Urothelium cell line (cell line): ENCODE measurements around the gene USP7.

Source experiments
- DNase-seq: peaks from one replicate; pipeline ENCODE4 v3.0.0; 2011; ENCODE audit warnings: low spot score, mixed read lengths
- FAIRE-seq: peaks from 2 replicates; lab custom pipeline; 2011; peaks lifted over from hg19 to GRCh38; lab: Jason Lieb, UNC

USP7 gene

DNA sequence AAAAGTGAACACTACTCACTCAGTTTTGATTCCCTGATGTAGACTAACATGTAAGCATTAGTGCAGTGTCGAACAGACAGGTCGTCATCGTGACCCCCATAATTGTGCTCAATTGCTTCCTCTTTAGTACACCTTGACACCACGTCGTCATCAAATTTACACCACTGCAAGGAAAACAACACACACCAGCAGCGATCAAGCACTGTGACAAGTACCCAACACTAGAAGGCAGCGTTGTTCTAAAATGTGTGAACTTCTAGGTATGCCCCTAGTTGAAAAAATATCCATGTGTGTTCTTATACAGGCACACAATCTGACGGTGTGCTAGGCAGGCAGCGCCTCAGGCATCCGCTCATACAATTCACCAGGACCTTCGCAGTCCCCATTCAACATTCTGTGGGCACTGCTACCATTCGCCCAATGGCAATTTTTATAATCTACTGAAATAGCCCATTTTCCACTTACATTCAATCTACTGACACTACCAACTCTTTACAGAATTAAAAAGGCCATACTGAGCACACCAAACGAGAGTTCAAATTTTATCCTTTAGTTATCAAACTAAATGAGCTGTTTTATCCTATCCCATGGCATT is 58.4 kb downstream of the USP7 start:
- FAIRE-seq (no peak), DNase-seq (peak; percentile 21)

DNA sequence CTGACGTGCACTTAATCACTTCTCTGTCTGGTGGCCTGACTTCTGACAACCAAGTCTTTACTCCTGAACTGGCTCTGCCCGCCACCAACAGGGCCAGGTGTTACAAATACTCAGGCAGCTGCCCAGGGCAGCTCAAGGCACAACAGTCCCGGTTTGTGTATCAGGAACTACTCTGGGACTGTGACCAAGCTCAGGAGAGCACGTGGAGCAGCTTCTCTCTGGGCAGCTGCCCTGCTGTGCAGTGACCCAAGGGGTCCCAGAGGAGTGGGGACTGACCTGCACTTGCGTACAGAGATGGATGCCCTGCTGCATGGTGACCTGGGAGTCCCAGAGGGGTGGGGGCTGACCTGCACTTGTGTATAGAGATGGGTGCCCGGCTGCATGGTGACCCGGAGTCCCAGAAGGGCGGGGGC is 59.7 kb downstream of the USP7 start:
- no peak for FAIRE-seq

DNA sequence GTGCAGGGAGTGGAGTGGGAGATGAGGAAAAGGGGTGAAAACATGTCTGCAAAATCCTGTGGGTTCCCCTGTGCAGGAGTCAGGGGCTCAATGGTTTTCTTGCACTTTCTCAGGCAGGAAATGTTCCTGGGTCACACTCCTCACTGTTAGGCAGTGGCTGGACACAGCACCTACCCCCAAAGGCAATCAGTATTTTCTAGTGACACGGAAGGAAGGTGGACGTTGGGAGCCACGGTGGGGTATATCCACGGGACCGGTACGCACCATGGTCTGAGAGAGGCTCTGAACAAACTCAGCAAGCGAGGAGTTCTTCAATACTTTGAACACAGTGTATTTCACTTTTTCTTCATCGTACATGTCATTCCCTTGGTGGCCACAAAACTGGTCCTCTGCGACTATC is 60.7 kb downstream of the USP7 start:
- FAIRE-seq (no peak), DNase-seq (no peak)

More for the DNA sequence above, 59.7 kb downstream of the USP7 start:
- DNase-seq, result no peak

DNA sequence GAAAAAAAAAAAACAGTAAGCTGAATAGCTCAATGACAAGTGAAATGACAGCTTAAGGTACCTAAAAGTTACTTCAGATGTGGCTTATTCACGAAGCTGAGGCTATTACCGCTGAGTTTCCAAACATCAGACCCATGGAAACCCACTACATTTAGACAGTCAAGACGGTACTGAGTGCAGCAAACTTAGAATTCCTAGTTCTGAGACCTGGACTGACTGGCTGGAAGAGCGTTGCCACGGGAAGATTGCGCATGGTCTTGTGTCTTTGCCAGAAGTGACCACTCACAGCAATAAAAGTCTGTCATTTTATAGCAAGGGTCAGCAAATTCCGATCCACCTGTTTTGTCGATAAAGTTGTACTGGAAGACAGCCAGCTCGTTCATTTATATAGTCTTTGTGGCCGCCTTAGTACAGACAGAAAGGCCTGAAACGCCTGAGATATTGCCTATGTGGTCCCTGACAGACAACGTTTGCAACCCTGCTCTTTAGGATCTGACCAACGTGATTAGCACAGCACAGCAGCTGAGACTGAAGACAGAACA is 62.3 kb downstream of the USP7 start:
- DNase-seq, result no peak
- no peak for FAIRE-seq

DNA sequence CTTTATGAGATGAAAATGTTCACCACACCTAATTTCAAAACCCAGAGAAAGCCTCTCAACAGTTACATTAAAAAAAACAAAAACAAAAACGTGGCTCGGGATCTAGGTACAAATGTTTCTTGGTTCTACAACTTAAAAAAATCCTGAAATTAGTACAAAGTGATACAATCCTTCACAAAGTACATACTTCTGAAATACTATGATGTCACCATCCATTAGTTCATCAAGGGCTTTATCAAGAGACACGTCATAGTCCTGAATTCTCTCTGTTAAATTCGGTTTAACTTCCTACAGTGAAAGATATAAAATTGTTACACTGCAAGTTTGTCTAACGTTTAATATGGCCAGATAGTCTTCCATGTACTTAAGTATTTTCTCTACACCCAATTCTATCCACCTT is 63.4 kb downstream of the USP7 start:
- DNase-seq, result no peak
- no peak for FAIRE-seq

DNA sequence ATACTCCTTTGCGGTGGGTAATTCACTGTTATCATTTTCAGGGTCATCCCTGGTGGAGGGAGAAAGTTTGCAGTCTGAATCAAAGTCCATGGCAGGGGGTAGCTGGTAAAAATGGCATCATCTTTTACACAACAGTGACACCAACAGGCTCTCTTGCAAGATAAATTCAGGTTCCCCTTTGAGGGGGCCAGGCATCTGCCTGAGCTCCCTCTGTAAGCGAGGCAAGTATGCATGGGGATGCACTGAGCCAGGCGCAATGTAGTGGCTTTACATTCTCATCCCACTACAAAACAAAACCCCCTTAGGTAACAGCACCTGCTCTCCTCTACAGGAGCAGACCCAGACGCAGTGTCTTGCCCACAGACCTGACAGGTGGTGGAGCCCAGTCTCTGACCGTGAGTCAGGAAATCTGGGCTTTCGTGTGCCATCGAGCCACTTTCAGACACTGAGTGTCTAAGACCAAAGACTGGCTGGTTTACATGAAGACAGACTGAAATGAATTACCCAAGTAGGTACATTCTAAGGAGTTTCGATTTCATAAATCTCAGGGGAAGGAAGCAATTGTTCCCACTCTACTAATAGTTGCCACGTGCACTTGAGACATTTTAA is 63.9 kb downstream of the USP7 start:
- FAIRE-seq (no peak), DNase-seq (no peak)

DNA sequence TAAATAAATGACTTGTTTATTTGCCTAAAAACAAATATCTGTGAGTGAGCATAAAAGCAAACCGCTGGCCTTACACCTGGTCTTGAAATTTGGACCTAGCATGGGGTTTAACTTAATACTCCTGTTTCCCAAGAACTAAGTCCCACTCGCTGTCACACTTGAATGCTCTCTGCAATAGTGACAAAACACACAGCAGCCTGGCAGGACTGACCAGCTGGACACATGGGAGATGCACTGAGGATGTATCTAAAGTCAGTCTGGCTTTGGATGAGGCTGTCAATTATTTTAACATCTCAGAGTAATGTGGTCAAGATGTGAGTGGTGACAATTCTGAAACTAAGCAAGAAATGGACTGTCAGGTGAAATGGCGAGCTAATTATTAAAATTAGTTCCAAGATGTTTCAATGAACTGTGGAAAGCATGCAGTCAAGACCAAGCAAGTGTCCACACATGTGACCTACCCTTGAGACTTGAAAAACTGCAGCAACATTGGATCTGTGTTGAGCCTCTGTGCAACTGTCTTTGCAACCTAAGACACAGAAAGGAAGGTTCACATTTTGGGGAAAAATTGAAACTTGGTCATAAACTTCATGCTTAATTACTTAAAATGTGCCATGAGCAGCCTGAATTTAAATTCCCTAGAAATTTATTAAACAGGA is 64.9 kb downstream of the USP7 start:
- no peak for DNase-seq
- FAIRE-seq, result no peak

DNA sequence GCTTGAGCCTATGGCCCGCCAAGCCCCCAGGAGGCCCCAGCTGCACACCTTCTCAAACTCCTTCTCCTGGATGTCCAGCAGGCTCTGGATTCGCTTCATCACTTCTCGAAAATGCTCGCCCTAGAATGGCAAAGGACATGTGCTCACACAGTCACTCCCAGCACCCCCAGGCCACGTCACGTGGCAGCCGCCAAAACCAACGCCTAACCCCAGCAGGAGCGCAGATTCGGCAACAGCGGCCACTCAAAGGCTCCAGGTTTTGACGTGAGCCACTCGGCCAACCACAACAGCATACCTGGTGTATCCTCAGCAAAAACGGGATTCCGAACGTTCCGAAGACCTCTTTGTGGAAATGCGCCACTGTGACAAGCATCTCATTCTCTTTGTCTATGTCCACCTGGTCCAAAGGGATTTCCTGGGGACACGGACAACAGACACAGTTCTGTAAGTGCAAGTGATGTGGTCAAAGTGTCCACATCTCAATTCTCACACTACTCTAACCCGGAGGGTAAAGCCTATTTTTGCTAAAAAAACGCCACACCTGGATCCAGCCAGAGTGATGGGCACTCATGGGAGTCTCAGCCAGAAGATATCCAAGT is 68.9 kb downstream of the USP7 start:
- FAIRE-seq (no peak), DNase-seq (no peak)

DNA sequence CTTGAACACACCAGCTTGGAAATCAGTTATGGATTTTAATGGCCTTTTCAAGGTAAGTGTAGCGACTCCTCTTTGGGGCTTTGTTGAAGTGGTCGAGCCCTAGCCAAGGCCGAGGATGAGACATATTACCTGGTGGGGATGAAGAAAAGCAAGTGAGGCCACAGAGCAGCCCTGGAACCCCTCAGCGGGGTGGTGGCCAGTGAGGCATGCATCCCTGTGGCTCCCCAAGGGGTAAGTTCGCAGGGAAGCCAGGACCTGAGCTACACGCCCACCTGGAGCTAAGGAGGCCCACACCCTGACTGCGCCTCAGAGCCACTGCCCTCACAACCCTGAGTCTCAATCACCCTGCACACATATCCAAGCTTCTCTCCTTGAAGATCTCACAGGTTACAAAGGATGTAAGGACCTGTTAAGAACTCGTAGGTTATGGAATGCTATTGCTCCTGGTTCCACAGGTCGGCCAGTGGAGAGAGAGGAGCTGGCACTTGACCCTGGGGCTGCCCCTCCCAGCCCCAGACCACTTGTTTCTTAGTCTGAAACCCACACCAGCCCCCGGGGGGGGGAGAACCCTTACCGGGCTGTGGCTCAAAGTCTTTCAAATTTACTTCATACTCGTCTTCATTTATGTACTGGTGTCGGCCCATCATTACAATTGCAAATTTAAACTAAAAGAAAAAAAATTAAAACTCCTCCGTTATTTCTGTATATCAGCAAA is 69.6 kb downstream of the USP7 start:
- FAIRE-seq, result no peak
- no peak for DNase-seq

DNA sequence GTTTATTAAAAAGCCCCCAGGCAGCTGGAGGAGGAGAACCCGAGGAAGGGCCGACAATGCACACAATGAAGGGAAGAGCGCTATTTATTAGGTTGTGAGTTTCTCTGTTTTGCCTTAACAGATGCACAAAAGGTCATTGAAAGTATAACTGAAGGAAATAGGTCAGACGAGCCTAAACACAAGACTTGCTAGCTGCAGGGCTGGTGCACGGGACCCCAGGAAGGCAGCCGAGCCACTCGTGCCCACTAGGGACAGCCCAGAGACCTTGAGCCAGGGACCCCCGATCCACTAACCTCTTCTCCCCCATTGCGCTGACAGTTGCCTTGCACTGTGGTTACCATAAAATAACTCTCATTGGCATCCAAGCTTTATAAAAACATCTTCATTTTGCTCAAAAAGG is 70.3 kb downstream of the USP7 start:
- FAIRE-seq (no peak), DNase-seq (no peak)

DNA sequence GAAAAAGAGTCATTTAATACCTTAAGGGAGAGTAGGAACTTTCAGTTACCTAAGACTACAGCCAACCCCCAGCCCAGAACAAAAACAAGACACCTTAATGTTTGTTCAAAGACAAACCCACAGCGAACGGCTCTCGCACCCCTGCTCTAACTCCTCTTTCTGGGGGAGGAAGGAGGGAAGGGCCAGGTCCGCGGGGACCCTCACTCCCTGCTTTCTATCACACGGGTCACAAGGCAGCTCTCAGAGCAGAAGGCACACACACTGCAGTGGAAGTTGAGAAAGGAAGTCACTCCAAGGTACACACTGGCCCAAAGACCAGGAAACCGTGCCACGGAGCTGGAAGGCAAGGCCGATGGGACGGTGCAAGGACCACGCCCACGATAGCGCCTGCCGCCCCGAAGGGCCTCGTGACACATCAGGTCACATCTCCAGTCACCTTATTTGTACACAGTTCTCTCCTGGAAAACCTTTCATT is 71.6 kb downstream of the USP7 start:
- no peak for DNase-seq
- no peak for FAIRE-seq

DNA sequence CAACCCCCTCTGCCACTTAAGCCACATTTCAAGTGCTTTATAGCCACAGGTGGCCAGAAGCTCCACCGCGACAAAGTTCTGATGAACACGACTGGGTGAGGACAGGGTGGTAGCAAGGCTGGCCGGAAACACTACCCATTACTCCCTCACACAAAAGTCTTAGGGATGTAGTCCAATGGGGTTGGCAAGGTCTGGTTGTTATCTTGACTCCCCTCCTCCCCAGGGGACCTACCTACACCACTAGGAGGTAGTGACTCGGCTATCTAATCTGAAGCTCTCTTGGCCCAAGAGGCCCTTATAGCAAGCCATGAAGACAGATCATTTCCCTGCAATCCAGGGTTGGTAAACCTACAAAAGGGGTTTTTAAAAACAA is 73.2 kb downstream of the USP7 start:
- DNase-seq (no peak), FAIRE-seq (no peak)

DNA sequence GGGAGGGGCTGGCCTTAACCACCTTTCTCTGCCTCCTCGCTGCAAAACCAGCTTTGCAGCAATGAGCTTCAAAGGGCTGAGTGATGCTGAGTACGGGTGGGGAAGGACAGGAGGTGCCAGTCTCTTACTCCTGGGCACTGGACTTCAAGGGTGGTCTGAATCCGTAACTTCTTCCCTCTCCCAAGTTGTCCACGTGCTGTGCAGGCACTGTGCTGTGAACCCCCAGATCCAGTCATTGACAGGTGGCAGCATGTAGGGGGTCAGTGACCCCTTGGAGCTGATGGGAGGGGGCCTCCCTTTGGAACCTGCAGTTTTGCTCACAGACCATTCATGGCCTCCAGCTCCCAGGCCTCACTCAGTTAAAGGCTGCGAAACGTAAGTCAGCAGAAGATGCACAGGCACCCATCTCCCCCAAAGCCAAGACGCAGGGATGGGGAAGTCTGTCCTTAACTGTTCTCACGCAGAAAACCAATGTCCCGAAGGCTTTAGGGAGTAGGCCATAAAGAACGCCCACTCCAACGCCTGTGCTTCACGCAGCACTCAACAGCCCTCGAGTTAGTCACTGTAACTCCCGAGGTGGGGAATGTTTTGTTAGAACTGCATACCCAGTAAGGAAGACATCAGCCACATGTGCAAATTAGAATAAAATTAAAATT is 73.7 kb downstream of the USP7 start:
- no peak for FAIRE-seq

DNA sequence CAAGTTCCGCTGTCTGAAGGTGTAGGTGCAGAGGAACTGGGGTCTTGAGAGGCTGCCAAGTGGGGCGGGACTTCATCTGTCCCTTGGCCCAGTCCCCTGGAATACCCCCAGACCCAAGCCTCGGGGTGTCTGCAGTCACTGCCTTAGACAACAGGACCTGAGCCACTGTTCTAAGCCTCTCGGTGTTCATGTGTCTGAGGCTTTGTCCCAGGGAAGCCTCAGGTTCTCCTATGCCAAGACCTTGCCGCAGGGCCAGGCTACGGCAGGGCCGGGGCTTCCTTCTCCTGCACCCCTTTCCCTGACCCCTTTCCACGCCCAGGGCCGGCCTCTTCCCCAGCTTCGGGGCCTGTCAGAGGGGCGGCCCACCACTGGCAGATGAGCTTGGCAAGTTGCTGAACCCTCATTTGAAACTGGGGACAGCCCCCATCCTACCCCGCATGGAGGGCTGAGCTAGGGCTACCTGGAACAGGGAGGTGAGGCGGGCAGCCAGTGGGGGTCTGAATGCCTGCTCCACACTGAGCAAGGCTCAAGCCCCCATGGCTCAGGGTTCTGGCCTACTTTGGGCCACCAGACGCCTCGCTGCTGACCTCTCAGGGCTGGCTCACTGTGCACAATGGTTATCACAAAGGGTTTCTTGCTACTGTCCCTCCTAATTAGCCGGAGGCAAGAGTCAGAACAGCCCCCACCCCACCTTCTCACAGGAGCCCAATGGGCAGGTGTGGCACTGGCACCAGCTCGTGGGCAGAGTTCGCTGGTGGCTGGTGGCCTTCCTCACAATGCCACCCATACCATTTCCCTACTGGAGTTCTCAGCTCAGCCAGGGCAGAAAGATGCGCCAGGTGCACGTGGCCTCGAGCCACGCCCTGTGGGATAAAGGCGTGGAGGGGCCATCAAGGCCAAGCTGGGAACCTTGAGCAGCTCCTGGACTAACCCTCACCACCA is 74.5 kb downstream of the USP7 start:
- FAIRE-seq, result no peak
- DNase-seq, result no peak

More for the DNA sequence above, 73.7 kb downstream of the USP7 start:
- DNase-seq, result no peak

DNA sequence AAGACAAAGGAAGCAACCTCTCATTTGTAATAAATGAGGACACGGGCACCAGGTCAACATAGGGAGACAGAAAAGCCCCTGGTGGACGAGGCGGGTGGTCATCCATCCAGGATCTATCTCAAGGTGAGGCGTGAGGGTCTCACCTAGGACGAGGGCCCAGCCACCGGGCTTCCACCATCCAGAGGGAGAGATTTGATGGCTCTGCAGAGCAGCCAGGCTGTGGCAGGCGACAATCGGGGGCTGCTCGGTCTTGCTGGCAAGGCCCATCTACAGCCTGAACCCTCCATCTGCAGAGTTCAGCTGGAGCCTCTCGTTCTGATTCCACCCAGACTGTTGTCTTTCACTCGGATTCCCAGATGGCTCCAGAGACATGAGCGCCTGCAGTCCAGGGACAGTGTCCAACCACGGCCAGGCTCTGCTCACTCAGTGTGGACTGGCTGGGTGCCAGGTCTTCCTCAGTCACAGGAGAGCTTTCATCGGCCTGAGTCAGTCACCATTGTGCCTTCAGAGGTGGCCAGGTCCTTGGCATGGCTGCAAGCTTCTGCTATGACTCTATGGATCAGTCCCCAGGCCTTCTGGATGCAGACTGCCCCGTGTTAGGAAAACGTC is 75.7 kb downstream of the USP7 start:
- DNase-seq (no peak), FAIRE-seq (no peak)

DNA sequence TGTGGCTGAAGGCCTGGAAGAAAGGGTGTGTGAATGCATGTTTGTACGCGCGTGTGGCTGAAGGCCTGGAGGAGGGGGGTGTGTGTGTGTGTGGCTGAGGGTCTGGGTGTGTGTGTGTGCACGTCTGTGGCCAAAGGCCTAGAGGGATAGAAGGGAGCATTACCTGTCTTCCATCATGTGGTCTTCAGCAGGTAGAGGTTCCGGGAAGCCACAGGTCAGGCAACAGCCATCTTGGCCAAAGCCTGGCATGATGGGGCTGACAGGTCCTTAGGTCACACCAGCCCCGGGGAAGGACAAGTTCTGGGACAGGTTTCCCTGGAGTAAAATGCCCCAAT is 76.3 kb downstream of the USP7 start:
- DNase-seq, result no peak
- no peak for FAIRE-seq

DNA sequence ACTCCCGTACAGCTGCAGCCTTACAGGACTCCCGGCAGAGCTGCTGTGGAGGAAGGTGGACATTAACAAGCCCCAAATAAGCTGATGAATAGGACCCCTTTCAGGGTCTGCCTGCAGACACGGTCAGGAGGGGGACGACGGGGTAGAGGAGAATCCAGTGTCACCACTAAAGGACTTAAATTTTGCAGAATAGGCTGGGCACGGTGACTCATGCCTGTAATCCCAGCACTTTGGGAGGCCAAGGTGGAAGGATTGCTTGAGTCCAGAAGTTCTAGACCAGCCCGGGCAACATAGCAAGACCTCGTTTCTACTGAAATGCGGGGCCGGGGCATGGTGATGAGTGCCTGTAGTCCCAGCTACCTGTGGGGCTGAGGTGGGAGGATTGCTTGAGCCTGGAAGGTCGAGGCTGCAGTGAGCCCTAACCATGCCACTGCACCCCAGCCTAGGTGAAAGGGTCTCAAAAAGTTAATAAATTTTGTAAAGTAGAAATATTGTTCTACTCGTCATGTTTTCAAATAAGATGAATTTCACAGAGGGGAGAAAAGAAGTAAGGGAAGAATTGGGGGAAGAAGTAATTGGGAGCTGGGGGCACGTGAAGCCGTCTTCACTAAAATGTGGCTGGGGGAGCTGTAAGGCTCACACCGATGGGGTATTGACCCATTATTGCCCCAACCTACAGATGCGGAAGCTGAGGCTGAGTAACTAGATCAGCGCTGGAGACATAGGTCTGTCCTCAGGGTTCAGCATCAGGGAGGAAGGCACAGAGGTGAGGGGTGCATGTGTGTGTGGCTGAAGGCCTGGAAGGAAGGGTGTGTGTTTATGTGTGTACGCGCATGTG is 76.9 kb downstream of the USP7 start:
- FAIRE-seq (no peak), DNase-seq (no peak)
